GM12873 (cell line): ENCODE measurements around the gene CPSF3.

ENCODE experiments used
- CTCF ChIP-seq: IDR thresholded peaks from 2 replicates; pipeline ENCODE4 v1.5.1; 2012; ENCODE audit warnings: low read depth, mild to moderate bottlenecking, moderate library complexity, low read length, control low read depth; ENCODE audit not compliant: insufficient read depth; ENCODE audit errors: missing control alignments

CPSF3 gene

GRCh38 chr2:9416267-9416961 is 7.0 kb upstream of the CPSF3 start:
- no peak for TF ChIP-seq CTCF

GRCh38 chr2:9416962-9417316 is 6.5 kb upstream of the CPSF3 start:
- no peak for TF ChIP-seq CTCF

GRCh38 chr2:9417725-9418124 is 5.7 kb upstream of the CPSF3 start:
- no peak for TF ChIP-seq CTCF

- TF ChIP-seq CTCF: no peak
Observed at GRCh38 chr2:9418746-9419145, 4.7 kb upstream of the CPSF3 start.

GRCh38 chr2:9419541-9419940 is 3.9 kb upstream of the CPSF3 start:
- no peak for TF ChIP-seq CTCF

- no peak for TF ChIP-seq CTCF
Observed at GRCh38 chr2:9420495-9420894, 3.0 kb upstream of the CPSF3 start.

GRCh38 chr2:9422321-9423099 is 944 bp upstream of the CPSF3 start:
- peak; percentile 11 for TF ChIP-seq CTCF
